HL-60/S4 treated with phorbol 12-myristate 13-acetate at 8.2 ng/mL for 4 days and 3 days (cell line): ENCODE measurements around the gene TRMT112.

Experiments
- in situ Hi-C: fragments of 300-500 bp; cut with MboI; formaldehyde crosslinking; loops from 2 replicates; pipeline ENCODE4 v1.15.0; 2022; ENCODE audit warnings: low sequenced_read_pairs

The TRMT112 gene

GRCh38 chr11:64351136-64351631 lies 33.8 kb upstream of the TRMT112 start:
- in situ Hi-C loops: no loop called here

- in situ Hi-C loops: loop anchor here (25.0 kb wide), 1 partner anchor 112 kb away; the partner anchor contains the start of genes DNAJC4, FKBP2, NUDT22 and PPP1R14B
These were observed 32.0 kb upstream of the TRMT112 start for GRCh38 chr11:64349404-64349803.

GRCh38 chr11:64349025-64349387 lies 31.6 kb upstream of the TRMT112 start:
- in situ Hi-C loops: loop anchor here (25.0 kb wide), 1 partner anchor 112 kb away; the partner anchor contains the start of genes DNAJC4, FKBP2, NUDT22 and PPP1R14B

- in situ Hi-C loops: loop anchor here (25.0 kb wide), 1 partner anchor 111 kb away; the partner anchor contains the start of genes DNAJC4, FKBP2, NUDT22 and PPP1R14B
These were observed 31.1 kb upstream of the TRMT112 start for GRCh38 chr11:64348383-64349024.

GRCh38 chr11:64347193-64347867 lies 30.0 kb upstream of the TRMT112 start:
- in situ Hi-C loops: loop anchor here (25.0 kb wide), 1 partner anchor 110 kb away; the partner anchor contains the start of genes DNAJC4, FKBP2, NUDT22 and PPP1R14B

- in situ Hi-C loops: loop anchor here (25.0 kb wide), 1 partner anchor 107 kb away; the partner anchor contains the start of genes DNAJC4, FKBP2, NUDT22 and PPP1R14B
These were observed 27.4 kb upstream of the TRMT112 start for GRCh38 chr11:64344787-64345186.

GRCh38 chr11:64343767-64344559 lies 26.6 kb upstream of the TRMT112 start:
- in situ Hi-C loops: loop anchor here (25.0 kb wide), 1 partner anchor 107 kb away; the partner anchor contains the start of genes DNAJC4, FKBP2, NUDT22 and PPP1R14B

GRCh38 chr11:64342869-64343745 lies 25.7 kb upstream of the TRMT112 start:
- in situ Hi-C loops: loop anchor here (25.0 kb wide), 1 partner anchor 106 kb away; the partner anchor contains the start of genes DNAJC4, FKBP2, NUDT22 and PPP1R14B

GRCh38 chr11:64341851-64342791 lies 24.8 kb upstream of the TRMT112 start:
- in situ Hi-C loops: loop anchor here (25.0 kb wide), 1 partner anchor 105 kb away; the partner anchor contains the start of genes DNAJC4, FKBP2, NUDT22 and PPP1R14B

GRCh38 chr11:64341429-64341828 lies 24.1 kb upstream of the TRMT112 start:
- in situ Hi-C loops: loop anchor here (25.0 kb wide), 1 partner anchor 104 kb away; the partner anchor contains the start of genes DNAJC4, FKBP2, NUDT22 and PPP1R14B

GRCh38 chr11:64340671-64341335 lies 23.4 kb upstream of the TRMT112 start:
- in situ Hi-C loops: loop anchor here (25.0 kb wide), 1 partner anchor 104 kb away; the partner anchor contains the start of genes DNAJC4, FKBP2, NUDT22 and PPP1R14B

GRCh38 chr11:64339754-64340408 lies 22.5 kb upstream of the TRMT112 start, which contains the start of gene CCDC88B:
Gene CCDC88B, plus strand, starts transcription at chr11:64340204. Its CDS starts 63 bp downstream, at chr11:64340267.
- in situ Hi-C loops: loop anchor here (25.0 kb wide), 1 partner anchor 103 kb away; the partner anchor contains the start of genes DNAJC4, FKBP2, NUDT22 and PPP1R14B

- in situ Hi-C loops: loop anchor here (25.0 kb wide), 1 partner anchor 102 kb away; the partner anchor contains the start of genes DNAJC4, FKBP2, NUDT22 and PPP1R14B
These were observed 21.9 kb upstream of the TRMT112 start for GRCh38 chr11:64339286-64339685.

- in situ Hi-C loops: loop anchor here (25.0 kb wide), 1 partner anchor 101 kb away; the partner anchor contains the start of genes DNAJC4, FKBP2, NUDT22 and PPP1R14B
These were observed 21.4 kb upstream of the TRMT112 start for GRCh38 chr11:64338716-64339115.

- in situ Hi-C loops: loop anchor here (25.0 kb wide), 1 partner anchor 100 kb away; the partner anchor contains the start of genes DNAJC4, FKBP2, NUDT22 and PPP1R14B
These were observed 20.3 kb upstream of the TRMT112 start for GRCh38 chr11:64337538-64338249.
